HepG2 (cell line): ENCODE data around the gene NUB1. TPM values are rescaled to one million over a fixed set of nuclear protein-coding genes. Genes with fewer than 3 reads are reported as not detected.

Experiments
- ATAC-seq: fragments of 200-7000 bp; cut with Tn5 transposase; 3 replicates; pipeline ENCODE4 v1.9.1; 2020; ENCODE audit warnings: mild to moderate bottlenecking, moderate library complexity
- BruUV-seq: library from RNA; stranded (reverse); fragments of 400-500 nt; replicated peaks from 2 replicates; lab custom pipeline; 2021; lab: Mats Ljungman, UMichigan
- CTCF ChIA-PET: fragments of 300-600 bp; formaldehyde crosslinking; extraction: SDS; loops from one replicate; lab custom pipeline; 2021; ENCODE audit warnings: low total read pairs, inconsistent platforms, low intra/inter-chr PET ratio; lab: Yijun Ruan, JAX
- POLR2A ChIA-PET: fragments of 350-600 bp; sonication (Branson Sonifier 250); formaldehyde crosslinking; loops from one replicate; lab custom pipeline; 2020; ENCODE audit warnings: antibody characterized with exemption, inconsistent platforms; lab: Yijun Ruan, JAX
- DNase-seq: peaks from one replicate; pipeline ENCODE4 v3.0.0-alpha.2; 2015; ENCODE audit warnings: low spot score
- FAIRE-seq: peaks from 3 replicates; lab custom pipeline; 2011; peaks lifted over from hg19 to GRCh38; lab: Jason Lieb, UNC
- H2AFZ ChIP-seq: one replicate; pipeline ENCODE4 v1.6.1; 2011; ENCODE audit warnings: low read length, inconsistent platforms
- H3K27ac ChIP-seq: fragments of 300-600 bp; 3 replicates; pipeline ENCODE4 v1.8.0; 2011; ENCODE audit warnings: mixed run types, mild to moderate bottlenecking, mixed read lengths, low read length, inconsistent platforms; ENCODE audit not compliant: insufficient read depth; ENCODE audit errors: extremely low read length
- H3K27me3 ChIP-seq, 2 experiments: fragments of 200-600 bp in 1 of 2; 2 replicates in 1 of 2; 3 replicates in 1 of 2; pipeline versions ENCODE4 v1.6.0 to v1.8.0; 2011; ENCODE audit warnings: low read length in 2 of 2, mild to moderate bottlenecking in 2 of 2, moderate library complexity in 2 of 2, inconsistent platforms in 1 of 2; ENCODE audit not compliant: insufficient read depth in 2 of 2, control insufficient read depth in 1 of 2
- H3K36me3 ChIP-seq, 2 experiments: fragments of 200-600 bp in 1 of 2; replicated peaks in 1 of 2; 2 replicates in 1 of 2; 3 replicates in 1 of 2; pipeline versions ENCODE4 v1.5.1 to v1.8.0; 2011; ENCODE audit warnings: low read length in 2 of 2, inconsistent platforms in 1 of 2; ENCODE audit not compliant: insufficient read depth in 2 of 2, control insufficient read depth in 1 of 2
- H3K4me1 ChIP-seq: 2 replicates; pipeline ENCODE4 v1.5.1; 2012; ENCODE audit warnings: low read length, inconsistent platforms; ENCODE audit not compliant: insufficient read depth
- H3K4me2 ChIP-seq: 2 replicates; pipeline ENCODE4 v1.6.0; 2011; ENCODE audit warnings: low read depth, low read length, inconsistent platforms
- H3K4me3 ChIP-seq, 3 experiments: fragments of 200-600 bp in 1 of 3; sonication (generic), shearing (Covaris generic) in 1 of 3; replicated peaks in 1 of 3; 2 replicates each; pipeline ENCODE4 v1.5.1; 2011 to 2016; ENCODE audit warnings: low read length in 3 of 3, inconsistent platforms in 2 of 3, low read depth in 2 of 3, mild to moderate bottlenecking in 2 of 3, control low read depth in 1 of 3, mixed read lengths in 1 of 3; ENCODE audit not compliant: insufficient read depth in 1 of 3
- H3K79me2 ChIP-seq: one replicate; pipeline ENCODE4 v1.6.1; 2011; ENCODE audit warnings: low read length, inconsistent platforms; ENCODE audit not compliant: insufficient read depth
- H3K9ac ChIP-seq: 2 replicates; pipeline ENCODE4 v1.6.0; 2011; ENCODE audit warnings: mild to moderate bottlenecking, low read depth, low read length, inconsistent platforms; ENCODE audit not compliant: insufficient read depth
- H3K9me3 ChIP-seq: 2 replicates; pipeline ENCODE4 v1.5.1; 2012; ENCODE audit warnings: mild to moderate bottlenecking, low read length
- H4K20me1 ChIP-seq: 2 replicates; pipeline ENCODE4 v1.6.0; 2011; ENCODE audit warnings: inconsistent platforms, mild to moderate bottlenecking, low read length, moderate library complexity; ENCODE audit not compliant: insufficient read depth
- ATRX ChIP-seq: sonication (generic); formaldehyde crosslinking; IDR thresholded peaks from 2 replicates; pipeline ENCODE4 v1.4.0; 2020; ENCODE audit warnings: missing genetic modification reagents, borderline replicate concordance
- HNRNPUL1 ChIP-seq: fragments of 200-400 bp; formaldehyde crosslinking; IDR thresholded peaks from 2 replicates; pipeline ENCODE4 v1.6.1; 2017; ENCODE audit warnings: low read depth, mild to moderate bottlenecking, low read length, moderate library complexity
- IRX3 ChIP-seq: sonication (generic); formaldehyde crosslinking; IDR thresholded peaks from 2 replicates; pipeline ENCODE4 v1.8.1; 2023; ENCODE audit warnings: mild to moderate bottlenecking, low read depth, missing genetic modification reagents, borderline replicate concordance
- MIER3 ChIP-seq: IDR thresholded peaks from 2 replicates; pipeline ENCODE4 v1.6.1; 2016; ENCODE audit warnings: missing compliant biosample characterization, borderline replicate concordance
- POLR2G ChIP-seq: fragments of 200-400 bp; formaldehyde crosslinking; IDR thresholded peaks from 2 replicates; pipeline ENCODE4 v1.6.1; 2018; ENCODE audit warnings: mild to moderate bottlenecking, low read depth, low read length, moderate library complexity
- SALL1 ChIP-seq: sonication (generic); formaldehyde crosslinking; IDR thresholded peaks from 2 replicates; pipeline ENCODE4 v1.8.0; 2022; ENCODE audit warnings: mild to moderate bottlenecking, missing genetic modification reagents
- STAG1 ChIP-seq: sonication (generic); formaldehyde crosslinking; IDR thresholded peaks from 2 replicates; pipeline ENCODE4 v1.4.0; 2020; ENCODE audit warnings: missing genetic modification reagents
- U2AF1 ChIP-seq: fragments of 200-400 bp; formaldehyde crosslinking; optimal IDR thresholded peaks from 2 replicates; pipeline ENCODE3; 2017; ENCODE audit warnings: mild to moderate bottlenecking, low read depth, low read length
- ZBTB20 ChIP-seq: sonication (generic); formaldehyde crosslinking; IDR thresholded peaks from 2 replicates; pipeline ENCODE4 v1.8.1; 2023; ENCODE audit warnings: missing genetic modification reagents, low read depth, mild to moderate bottlenecking, borderline replicate concordance
- ZNF598 ChIP-seq: sonication (generic); formaldehyde crosslinking; IDR thresholded peaks from 2 replicates; pipeline ENCODE4 v1.5.1; 2020; ENCODE audit warnings: mild to moderate bottlenecking, missing genetic modification reagents, borderline replicate concordance
- WGBS: methylation state at CpG from one replicate; pipeline ENCODE4 v1.1.6; 2017; ENCODE audit warnings: low lambda C conversion rate; 5-methylcytosine and 5-hydroxymethylcytosine counted together
- in situ Hi-C: cut with HindIII; loops from 2 replicates; pipeline ENCODE4 v1.10.0; 2017; ENCODE audit warnings: low pct_unique_long_range_greater_than_20kb; ENCODE audit not compliant: extremely low pct_ligation_motif_present
- intact Hi-C: fragments of 100-400 bp; cut with micrococcal nuclease; formaldehyde crosslinking; loops from one replicate; pipeline ENCODE4 v1.10.0; 2022; ENCODE audit not compliant: unreplicated experiment
- polyA plus RNA-seq, 8 experiments: library from polyadenylated mRNA; depleted of rRNA in 3 of 8; stranded (reverse) in 7 of 8; unstranded in 1 of 8; fragments of >200 nt; fragmentation: Illumina TruSeq in 4 of 8; extraction: Trizol in 4 of 8; gene quantifications; 2 replicates each; pipeline versions ENCODE4 v1.2.1 to v1.2.3, GENCODE V29; 2011 to 2016; ENCODE audit warnings: low read depth in 4 of 8, missing spikeins in 1 of 8, mixed read lengths in 1 of 8; ENCODE audit not compliant: insufficient read depth in 1 of 8
- total RNA-seq, 5 experiments: library from RNA; depleted of rRNA; stranded (reverse); fragments of >200 nt; fragmentation: Illumina TruSeq; extraction: Trizol; gene quantifications; 2 replicates each; pipeline ENCODE4 v1.2.3, GENCODE V29; 2016; ENCODE audit warnings: low read depth in 1 of 5
- TF ChIP-seq, protein P1 (sequence below): sonication (generic); formaldehyde crosslinking; IDR thresholded peaks from 2 replicates; pipeline ENCODE4 v1.8.1; 2022; ENCODE audit warnings: low read depth, mild to moderate bottlenecking, missing genetic modification reagents
- TF ChIP-seq, protein P2 (sequence below): sonication (generic); formaldehyde crosslinking; IDR thresholded peaks from 2 replicates; pipeline ENCODE4 v1.9.0; 2021; ENCODE audit warnings: missing genetic modification reagents, borderline replicate concordance
- TF ChIP-seq, protein P3 (sequence below): sonication (generic); formaldehyde crosslinking; IDR thresholded peaks from 2 replicates; pipeline ENCODE4 v1.8.0; 2022; ENCODE audit warnings: mild to moderate bottlenecking, missing genetic modification reagents, moderate library complexity
- TF ChIP-seq, protein P4 (sequence below): IDR thresholded peaks from 2 replicates; pipeline ENCODE4 v1.6.1; 2016; ENCODE audit warnings: low read depth

Gene NUB1
- total and polyA plus RNA-seq, 2 of the 13 experiments (the other 11 are each of a cell fraction or from before 2014, with no cell fraction given) = 27.1 to 37.0 TPM

DNA sequence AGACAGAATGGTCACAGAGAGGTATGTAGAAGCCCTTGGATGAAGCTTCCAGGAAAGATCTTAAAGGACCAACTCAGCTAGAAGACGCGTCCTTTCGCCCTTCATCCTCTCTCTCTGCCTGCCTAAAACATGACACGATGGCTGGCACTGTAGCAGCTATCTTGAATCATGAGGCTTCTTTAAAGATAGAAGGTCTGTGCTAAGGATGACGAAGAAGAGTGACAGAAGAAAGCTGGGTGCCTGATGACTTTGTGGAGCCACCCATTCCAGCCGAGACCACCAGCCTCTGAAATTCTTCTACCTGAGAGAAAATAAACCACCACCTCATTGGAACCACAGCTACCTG lies 42.7 kb downstream of the NUB1 start (continued):
- TF ChIP-seq, protein P1, sequence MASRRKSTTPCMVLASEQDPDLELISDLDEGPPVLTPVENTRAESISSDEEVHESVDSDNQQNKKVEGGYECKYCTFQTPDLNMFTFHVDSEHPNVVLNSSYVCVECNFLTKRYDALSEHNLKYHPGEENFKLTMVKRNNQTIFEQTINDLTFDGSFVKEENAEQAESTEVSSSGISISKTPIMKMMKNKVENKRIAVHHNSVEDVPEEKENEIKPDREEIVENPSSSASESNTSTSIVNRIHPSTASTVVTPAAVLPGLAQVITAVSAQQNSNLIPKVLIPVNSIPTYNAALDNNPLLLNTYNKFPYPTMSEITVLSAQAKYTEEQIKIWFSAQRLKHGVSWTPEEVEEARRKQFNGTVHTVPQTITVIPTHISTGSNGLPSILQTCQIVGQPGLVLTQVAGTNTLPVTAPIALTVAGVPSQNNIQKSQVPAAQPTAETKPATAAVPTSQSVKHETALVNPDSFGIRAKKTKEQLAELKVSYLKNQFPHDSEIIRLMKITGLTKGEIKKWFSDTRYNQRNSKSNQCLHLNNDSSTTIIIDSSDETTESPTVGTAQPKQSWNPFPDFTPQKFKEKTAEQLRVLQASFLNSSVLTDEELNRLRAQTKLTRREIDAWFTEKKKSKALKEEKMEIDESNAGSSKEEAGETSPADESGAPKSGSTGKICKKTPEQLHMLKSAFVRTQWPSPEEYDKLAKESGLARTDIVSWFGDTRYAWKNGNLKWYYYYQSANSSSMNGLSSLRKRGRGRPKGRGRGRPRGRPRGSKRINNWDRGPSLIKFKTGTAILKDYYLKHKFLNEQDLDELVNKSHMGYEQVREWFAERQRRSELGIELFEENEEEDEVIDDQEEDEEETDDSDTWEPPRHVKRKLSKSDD (CRISPR knock-in tag) = no peak
- TF ChIP-seq ATRX (CRISPR knock-in tag) (no peak), ZNF598 (CRISPR knock-in tag) (no peak)

DNA sequence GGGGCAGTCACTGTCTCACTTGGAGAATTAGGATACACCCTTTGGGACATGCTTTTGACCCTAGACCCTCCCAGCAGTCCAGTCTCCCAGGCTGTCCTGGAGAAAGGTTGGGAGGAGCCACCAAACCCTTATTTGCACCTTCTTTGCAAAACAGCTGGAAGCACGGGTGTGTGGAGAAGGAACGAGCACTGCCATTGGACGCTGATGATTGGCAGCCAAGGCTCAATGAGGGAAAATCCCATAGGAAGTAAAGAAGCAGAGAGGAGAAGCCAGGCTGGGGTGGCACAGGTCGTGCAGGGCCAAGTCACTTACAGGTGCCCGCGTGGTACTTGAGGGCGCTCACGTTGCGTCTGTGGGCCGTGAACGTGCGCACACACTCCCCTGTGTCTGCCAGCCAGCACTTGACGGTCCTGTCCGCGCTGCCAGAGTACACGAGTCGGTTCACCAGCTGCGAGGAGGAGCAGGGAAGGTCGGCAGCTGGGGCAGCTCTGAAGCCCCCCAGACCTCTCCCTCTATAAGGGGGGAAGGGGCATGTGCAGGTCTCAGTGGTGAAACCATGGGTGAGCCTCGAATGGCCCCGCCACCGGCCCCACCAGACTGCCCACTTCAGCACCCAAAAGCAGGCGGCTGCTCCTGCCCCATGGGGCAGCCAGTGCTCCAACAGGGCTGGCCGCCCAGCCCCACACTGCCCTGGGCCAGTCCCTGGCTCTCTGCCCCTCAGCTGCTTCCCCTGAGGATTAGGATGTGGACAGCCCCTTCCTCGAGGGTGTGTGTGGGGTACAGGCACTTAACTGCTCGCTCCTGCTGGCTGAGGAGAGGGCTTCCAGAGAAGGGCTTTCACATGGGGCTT lies 43.4 kb downstream of the NUB1 start:
- intact Hi-C loops (no loop called here), in situ Hi-C loops (no loop called here)
- peaks cover 18 to 80% of the 10 kb centered on the region in 2 experiments for H3K27me3 ChIP-seq
- H2AFZ ChIP-seq = no peak overlapping the region
- ChIA-PET POLR2A (no interaction called here), CTCF (no interaction called here)
- no peak for ATAC-seq
- no peaks in the 10 kb centered on the region for H3K36me3 ChIP-seq
- no peaks in the 10 kb centered on the region; the same call in 1 of the 2 replicates for H4K20me1 ChIP-seq
- H3K4me3 ChIP-seq = no peak overlapping the region
- H3K79me2 ChIP-seq = no peaks in the 10 kb centered on the region
- BruUV-seq = no TSS peak
- no peak overlapping the region for H3K27ac ChIP-seq
- no peak for FAIRE-seq
- H3K4me1 ChIP-seq = no peaks in the 10 kb centered on the region
- WGBS = 29% methylated on average over 5 of the region's 26 CpGs
- H3K9ac ChIP-seq = no peak overlapping the region
- H3K4me2 ChIP-seq = no peak overlapping the region
- no peaks in the 10 kb centered on the region for H3K9me3 ChIP-seq
- DNase-seq = no peak
- no peak for TF ChIP-seq SALL1
- no peak for TF ChIP-seq U2AF1
- no peak for TF ChIP-seq HNRNPUL1
- TF ChIP-seq, protein P2, sequence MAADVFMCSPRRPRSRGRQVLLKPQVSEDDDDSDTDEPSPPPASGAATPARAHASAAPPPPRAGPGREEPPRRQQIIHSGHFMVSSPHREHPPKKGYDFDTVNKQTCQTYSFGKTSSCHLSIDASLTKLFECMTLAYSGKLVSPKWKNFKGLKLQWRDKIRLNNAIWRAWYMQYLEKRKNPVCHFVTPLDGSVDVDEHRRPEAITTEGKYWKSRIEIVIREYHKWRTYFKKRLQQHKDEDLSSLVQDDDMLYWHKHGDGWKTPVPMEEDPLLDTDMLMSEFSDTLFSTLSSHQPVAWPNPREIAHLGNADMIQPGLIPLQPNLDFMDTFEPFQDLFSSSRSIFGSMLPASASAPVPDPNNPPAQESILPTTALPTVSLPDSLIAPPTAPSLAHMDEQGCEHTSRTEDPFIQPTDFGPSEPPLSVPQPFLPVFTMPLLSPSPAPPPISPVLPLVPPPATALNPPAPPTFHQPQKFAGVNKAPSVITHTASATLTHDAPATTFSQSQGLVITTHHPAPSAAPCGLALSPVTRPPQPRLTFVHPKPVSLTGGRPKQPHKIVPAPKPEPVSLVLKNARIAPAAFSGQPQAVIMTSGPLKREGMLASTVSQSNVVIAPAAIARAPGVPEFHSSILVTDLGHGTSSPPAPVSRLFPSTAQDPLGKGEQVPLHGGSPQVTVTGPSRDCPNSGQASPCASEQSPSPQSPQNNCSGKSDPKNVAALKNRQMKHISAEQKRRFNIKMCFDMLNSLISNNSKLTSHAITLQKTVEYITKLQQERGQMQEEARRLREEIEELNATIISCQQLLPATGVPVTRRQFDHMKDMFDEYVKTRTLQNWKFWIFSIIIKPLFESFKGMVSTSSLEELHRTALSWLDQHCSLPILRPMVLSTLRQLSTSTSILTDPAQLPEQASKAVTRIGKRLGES (CRISPR knock-in tag) = no peak
- TF ChIP-seq MIER3 (CRISPR knock-in tag) = no peak
- TF ChIP-seq, protein P3, sequence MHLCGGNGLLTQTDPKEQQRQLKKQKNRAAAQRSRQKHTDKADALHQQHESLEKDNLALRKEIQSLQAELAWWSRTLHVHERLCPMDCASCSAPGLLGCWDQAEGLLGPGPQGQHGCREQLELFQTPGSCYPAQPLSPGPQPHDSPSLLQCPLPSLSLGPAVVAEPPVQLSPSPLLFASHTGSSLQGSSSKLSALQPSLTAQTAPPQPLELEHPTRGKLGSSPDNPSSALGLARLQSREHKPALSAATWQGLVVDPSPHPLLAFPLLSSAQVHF (CRISPR knock-in tag) = no peak
- TF ChIP-seq STAG1 = no peak
- TF ChIP-seq POLR2G = no peak
- TF ChIP-seq IRX3 = no peak
- TF ChIP-seq, protein P4, sequence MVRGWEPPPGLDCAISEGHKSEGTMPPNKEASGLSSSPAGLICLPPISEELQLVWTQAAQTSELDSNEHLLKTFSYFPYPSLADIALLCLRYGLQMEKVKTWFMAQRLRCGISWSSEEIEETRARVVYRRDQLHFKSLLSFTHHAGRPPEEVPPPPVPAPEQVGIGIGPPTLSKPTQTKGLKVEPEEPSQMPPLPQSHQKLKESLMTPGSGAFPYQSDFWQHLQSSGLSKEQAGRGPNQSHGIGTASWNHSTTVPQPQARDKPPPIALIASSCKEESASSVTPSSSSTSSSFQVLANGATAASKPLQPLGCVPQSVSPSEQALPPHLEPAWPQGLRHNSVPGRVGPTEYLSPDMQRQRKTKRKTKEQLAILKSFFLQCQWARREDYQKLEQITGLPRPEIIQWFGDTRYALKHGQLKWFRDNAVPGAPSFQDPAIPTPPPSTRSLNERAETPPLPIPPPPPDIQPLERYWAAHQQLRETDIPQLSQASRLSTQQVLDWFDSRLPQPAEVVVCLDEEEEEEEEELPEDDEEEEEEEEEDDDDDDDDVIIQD (CRISPR knock-in tag) = no peak
- TF ChIP-seq ZBTB20 (CRISPR knock-in tag) = no peak
